Tongue (tissue), 2 donors: ENCODE measurements around the gene PDCD4. TPM values are rescaled to one million over a fixed set of nuclear protein-coding genes. Genes with fewer than 3 reads are reported as not detected.
A peak's percentile ranks its signal among the peaks of the same experiment; 100 is the strongest.
"Not testable (repeated sequence)": the region's sequence is repeated elsewhere in the genome, so short reads cannot be mapped to it uniquely, and the experiment has no call there.

Experiments used
- DNase-seq: peaks from one replicate; pipeline ENCODE4 v3.0.0-alpha.2; 2015
- total RNA-seq: library from RNA; depleted of rRNA; stranded (reverse); fragments of >200 nt; gene quantifications from one replicate; pipeline ENCODE4 v1.2.3, GENCODE V29; 2014

The PDCD4 gene
- total RNA-seq, 1 donor from 2014 or later: 150 TPM

DNA sequence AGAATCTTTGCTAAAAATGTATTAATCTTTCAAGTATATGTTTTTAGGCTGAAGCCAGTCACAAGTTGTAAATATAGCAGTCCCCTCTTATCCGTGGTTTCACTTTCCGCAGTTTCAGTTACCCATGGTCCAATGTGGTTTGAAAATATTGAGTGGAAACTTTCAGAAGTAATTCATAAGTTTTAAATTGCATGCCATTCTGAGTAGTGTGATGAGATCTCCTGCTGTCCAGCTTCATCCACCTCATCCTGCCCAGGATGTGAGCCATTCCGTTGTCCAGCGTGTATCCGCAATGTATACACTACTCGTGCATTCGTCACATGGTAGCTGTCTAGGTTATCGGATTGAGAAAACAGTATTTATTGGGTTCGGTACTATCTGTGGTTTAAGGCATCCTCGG lies 12.2 kb downstream of the PDCD4 start:
- no peak for DNase-seq

DNA sequence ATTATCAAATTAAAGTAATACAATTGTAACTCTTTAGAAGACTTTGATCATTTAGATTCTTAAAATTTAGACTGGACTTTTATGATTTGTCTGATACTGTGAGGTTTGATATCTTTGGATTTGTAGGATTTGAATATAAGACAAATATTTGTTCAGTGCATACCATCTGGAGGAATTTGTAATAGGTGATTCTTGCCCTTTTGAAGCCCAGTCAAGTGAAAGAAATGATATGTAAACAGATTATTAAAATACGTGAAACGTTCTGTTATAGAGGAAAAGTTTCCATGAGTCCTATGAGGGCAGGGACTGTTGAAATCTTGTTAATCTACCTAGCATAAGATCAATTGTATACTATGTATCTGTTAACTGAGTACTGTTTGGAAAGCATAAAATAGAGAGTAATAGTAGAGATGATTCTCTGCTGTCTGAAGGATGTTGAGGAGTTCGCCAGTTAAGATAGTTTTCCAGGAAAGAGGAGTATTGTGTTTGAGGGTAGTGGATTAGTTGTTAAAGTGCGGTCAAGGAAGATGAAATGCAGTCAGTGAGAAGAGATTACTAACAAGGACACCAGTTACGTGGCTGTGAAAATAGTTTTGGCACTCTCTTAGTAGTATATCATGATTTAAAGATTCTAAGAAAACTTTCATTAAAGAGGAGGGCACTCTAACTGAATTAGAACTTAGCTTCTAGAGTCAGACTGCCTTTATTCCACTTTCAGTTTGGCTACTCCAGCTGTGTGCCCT lies 14.4 kb downstream of the PDCD4 start:
- no peak for DNase-seq

DNA sequence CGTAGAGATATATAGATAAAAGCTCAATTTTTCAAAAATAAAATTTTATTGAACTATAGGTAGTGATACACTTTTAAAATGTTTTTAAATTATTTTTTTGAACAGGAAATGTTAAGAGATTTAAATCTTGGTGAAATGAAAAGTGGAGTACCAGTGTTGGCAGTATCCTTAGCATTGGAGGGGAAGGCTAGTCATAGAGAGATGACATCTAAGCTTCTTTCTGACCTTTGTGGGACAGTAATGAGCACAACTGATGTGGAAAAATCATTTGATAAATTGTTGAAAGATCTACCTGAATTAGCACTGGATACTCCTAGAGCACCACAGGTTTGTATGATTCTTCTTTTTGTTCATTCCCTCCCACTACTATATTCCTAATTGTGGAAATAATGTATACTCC lies 15.8 kb downstream of the PDCD4 start:
- no peak for DNase-seq

DNA sequence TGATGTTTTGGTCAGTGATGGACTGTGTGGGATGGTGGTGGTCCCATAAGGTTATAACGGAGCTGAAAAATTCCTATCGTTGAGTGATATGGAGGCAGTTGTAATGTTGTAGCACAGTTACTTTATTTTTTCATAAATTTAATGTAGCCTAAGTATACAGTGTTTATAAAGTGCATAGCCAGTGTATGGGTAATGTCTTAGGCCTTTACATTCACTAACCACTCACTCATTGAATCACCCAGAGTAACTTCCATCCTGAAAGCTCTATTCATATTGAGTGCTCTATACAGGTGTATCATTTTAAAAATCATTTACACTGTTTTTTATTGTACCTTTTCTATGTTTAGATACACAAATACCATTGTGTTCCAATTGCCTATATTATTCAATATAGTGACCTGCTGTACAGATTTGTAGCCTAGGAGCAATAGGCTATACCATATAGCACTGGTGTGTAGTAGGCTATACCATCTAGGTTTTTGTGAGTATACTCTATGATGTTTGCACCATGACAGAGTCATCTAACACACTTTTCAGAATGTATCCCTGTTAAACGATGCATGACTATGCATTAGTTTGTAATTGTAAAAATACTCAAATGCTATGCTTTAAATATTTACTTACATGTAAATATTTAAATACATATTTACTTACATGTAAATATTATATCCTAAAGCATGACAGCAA lies 21.0 kb downstream of the PDCD4 start:
- no peak for DNase-seq

DNA sequence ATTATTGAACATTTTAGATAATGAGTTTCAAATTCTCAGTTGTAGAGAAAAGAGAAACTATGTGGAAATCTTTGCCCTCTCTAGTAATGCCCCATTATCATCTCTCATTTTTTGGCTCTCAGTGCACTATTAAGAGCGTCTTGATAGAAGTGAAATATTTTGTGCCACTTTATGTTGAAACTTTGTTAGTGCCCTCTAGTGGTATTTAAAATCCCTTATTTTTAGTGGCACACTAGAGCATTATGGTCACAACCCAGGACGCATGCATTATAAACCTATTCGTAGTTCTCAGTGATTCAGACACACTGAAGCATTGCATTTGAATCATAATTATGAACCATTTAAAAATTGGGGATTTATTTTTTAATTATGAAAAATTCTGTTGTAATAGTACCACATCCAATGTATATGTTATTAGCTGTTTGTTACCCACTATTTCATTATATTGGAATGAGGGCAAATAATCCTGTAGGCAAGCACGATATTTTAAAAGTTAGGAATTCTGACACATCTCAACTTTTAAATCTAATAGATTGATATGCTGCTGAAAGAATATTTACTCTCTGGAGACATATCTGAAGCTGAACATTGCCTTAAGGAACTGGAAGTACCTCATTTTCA lies 21.9 kb downstream of the PDCD4 start:
- peak; percentile 70 for DNase-seq

DNA sequence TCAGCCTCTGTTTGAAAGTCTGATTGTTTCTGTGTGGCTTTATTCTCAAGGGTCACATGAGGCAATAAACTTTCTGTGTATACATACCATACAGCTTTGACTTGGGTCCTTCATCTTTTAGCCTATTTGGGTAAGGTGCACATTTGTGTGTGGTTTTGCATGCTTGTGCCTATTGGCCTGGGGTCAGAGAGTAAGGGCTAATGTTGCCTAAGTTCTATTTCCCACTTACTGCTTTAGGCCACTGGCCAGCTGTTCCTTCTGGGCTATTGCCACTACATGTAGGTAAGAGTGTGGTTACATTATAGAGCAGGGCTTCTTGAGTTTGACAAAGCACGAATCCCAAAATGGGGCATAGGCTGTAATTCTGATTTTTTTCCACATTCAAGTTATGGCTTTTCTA lies 25.5 kb downstream of the PDCD4 start:
- DNase-seq: no peak

DNA sequence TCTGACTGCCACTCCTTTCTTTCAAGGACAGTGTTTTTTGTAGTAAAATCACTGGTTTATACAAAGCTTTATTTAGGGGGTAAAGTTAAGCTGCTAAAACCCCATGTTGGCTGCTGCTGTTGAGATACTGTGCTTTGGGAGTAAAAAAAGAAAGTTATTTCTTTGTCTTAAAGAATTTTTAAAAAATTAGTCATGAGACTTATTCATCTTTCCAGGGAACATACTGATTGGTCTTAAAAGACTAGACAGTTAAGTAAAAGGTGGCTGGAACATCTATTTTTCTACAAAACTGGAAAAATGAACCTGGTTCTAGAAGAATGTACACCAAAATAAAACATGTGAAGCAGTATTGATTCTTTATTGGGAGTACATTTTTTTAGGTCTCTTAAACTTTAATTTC lies 26.7 kb downstream of the PDCD4 start:
- DNase-seq: no peak

DNA sequence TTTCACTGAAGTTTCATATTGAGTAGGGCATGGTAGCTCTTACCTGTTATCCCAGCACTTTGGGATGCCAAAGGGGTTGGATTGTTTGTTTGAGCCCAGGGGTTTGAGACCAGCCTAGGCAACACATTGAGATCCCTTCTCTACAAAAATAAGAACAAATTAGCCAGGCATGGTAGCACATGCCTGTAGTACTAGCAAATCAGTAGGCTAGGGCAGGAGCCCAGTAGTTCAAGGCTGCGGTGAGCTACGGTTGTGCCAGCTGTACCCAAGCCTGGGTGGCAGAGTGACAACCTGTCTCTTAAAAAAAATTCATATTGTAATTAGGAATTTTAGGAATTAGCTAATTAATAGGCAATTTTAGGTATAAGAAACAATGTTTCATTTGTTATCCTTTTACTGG lies 29.3 kb downstream of the PDCD4 start:
- DNase-seq: no peak

DNA sequence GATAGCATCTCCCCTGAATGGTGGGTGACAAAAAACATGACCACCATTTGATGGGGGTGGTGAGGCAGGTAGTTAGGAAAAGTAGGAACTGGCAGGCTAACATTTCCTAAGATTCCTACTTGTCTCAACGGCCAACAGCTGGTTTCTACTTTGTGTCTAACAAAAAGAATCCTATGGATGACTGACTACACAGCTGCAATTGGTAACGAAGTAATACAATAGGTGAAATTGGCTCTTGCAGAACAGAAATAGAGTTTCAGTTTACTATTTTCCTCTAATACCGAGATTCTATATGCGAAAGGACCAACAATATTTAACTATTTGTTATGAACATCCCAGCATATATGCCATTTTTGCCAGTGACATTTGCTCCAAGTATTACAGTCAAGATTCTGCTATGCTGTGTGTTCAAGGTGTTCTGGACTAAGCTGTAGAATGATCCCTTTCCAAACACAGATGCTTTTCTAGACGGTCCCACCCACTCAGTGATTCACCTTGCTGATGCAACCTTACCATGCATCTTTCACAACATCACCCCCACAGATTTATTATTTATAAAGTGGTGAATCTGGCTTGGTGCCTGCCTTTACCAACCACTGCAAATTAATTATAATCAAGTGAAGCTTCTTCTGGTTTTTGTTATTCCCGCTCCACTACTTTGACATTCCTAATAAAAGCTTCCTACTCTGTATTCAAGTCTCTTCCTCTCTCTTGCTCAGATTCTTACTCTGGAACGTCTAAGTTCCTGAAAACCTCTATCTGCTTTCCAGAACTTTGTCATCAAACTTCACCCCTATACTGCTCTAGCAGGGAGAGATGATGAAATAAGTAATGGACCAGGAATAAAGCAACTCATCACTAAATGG lies 30.5 kb downstream of the PDCD4 start:
- peak; percentile 17 for DNase-seq

DNA sequence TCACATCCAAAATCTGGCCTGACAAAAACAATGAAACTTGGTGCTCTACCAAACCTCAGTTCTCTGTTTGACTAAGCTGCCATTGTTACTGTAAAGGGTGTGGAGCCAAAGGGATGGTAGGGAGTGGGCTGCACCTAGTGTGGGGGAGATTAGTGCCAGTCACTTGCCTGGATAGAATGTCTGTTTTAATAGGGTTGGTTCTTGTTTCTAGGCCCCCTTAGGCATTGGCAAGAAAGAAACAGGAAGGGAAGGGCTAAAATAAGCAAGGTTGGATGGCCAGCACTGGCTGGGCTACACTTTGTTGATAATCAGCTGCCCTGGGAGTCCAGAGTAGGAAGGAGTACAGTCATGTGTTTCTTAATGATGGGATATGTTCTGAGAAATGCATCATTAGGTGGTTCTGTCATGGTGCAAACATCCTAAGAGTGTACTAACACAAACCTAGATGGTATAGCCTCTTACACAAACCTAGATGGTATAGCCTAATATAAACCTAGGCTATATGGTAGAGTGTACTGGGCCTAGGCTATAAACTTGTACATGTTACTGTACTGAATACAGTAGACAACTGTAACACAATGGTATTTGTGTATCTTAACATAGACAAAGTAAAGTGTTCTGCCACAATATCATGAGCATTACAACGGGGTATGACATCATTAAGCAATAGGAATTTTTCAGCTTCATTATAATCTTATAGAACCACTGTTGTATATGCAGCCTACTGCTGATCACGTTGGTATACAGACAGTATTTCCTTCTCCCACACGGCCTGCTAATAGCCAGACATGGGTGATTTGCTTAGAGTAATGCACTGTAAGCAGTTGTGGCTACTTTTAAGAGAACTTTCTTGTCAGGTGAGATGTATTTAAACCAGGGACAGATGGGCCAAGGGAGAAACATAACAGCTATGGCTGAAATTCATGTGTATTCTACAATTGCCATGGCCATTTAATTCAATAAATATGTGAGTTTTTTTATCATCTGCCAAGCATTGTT lies 31.9 kb downstream of the PDCD4 start:
- no peak for DNase-seq

DNA sequence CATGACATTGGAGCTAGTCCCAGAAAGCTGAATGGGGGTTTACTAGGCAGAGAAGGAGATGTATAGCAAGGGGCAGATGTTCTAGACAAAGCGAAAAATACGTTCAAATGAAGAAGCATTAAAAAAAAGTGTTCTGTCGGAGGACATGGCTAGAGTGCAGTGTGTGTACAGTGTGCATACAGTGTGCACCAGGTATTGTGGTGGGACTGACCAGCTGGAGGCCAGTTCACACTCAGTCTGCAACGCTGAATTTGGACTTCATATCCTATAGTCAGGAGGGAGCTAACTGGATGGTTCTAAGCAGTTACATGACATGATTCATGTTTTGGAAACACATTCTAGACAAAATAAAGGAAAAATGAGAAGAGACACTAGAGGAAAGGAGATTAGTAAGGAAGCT lies 38.4 kb downstream of the PDCD4 start:
- DNase-seq: no peak

DNA sequence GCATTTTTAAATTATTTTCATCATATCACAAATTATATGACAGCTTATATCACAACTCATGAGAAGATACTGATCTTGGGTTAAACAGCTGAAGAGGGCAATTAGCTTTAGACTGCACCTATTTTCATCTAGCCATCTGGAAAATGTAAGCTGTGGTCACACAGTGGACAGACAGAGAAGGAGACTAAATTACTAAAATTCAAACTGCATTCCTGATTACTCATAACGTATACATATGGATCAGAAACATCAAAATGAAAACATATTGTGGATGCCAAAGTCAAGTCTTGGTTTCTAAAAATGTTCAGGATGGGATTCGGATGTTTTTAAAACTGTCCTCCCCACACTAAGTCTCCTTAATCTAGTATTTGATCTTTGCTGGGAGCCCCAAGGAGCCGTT lies 40.6 kb downstream of the PDCD4 start:
- DNase-seq: no peak

DNA sequence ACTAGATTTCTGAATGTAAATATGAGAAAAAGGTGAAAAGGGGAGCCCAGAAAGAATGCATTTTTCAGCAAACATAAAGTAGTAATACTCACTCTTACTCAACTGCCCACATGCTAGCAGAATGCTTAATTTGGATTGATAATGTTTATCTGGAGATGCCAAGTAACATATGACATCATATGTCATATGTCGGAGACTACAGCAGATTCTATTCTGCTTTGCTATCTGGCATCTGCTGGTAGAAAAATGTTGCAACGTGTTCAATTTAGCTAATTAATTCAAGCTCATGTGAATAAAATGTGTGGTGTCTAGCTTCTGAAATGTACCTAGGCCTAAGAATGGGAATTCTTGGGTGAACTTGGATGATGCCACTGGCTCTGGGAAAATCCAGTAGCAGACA lies 42.7 kb downstream of the PDCD4 start:
- no peak for DNase-seq

DNA sequence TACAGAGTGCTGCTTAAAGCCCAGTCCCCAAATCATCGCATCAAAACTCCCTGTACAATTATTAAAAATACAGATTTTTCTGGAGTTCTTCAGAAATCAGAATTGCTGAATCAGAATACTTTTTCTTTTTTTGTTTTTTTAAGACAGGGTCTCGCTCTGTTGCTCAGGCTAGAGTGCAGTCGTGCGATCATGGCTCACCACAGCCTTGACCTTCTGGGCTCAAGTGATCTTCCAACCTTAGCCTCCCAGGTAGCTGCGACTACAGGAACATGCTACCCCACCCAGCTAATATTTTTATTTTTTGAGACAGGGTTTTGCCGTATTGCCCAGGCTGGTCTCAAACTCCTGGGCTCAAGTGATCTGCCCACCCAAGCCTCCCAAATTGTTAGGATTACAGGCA lies 43.3 kb downstream of the PDCD4 start:
- no peak for DNase-seq

DNA sequence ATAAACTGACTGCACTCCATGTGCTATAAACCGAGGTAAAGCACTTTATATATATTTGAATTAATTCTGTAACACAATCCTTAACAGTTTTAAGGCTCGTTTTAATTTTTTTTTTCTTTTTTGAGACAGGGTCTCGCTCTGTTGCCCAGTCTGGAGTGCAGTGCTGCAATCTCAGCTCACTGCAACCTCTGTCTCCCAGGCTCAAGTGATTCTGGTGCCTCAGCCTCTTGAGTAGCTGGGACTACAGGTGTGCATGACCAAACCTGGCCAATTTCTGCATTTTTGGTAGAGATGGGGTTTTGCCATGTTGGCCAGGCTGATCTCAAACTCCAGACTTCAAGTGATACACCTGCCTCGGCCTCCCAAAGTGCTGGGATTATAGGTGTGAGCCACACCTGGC lies 43.9 kb downstream of the PDCD4 start:
- DNase-seq: not testable (repeated sequence)

DNA sequence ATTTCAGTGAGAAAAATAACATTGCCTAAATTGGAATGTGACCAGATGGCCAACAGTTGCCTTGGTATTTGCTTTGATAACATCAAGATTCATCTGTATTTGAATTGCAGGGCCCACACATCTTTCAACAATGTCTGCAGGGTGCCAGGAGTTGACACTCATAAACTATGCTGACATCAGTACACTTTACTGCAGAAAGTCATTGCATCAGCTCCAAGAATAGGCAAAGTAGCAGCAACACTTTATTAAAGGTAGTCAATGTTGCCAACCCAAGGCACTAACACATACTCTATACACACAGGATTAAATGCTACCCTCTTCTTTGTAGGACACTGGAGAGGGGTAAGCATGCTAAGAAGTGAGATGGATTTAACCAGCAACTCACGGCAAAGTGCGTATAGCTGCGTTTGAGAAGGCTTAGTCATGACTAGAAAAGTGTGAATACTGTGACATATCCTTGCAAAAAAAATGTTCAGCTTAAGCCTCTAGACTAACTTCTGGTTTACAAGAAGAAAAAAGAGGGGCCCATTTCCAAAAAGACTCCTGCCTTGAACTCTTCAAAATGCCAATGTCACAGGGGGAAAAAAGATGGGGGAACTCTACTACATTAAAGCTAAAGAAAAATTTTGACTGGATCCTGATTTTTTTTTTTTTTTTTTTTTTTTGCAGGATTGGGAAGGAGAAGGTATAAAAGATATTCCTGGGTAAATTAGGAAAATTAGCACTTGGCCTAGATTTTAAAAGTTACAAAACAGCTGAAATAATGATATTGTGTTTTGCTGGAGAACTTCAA lies 45.0 kb downstream of the PDCD4 start:
- no peak for DNase-seq

DNA sequence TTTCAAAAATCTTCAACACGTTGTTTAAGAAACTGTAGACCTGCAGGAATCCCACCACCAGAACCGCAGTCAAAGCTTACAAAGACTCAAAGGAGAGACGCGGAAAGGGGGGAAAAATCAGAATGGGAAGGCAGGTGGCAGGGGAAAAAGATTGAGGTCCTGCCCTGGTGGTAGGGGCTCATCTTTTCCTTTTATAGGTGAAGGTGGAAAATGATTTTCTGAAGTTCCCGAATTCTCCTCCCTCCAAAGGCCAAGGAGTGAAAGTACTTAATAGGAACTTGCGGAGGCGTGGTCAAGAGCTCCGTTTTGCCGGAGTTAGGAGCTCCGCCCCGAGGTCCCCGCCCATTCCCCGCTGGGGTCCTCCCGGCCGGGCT lies 46.5 kb downstream of the PDCD4 start:
- DNase-seq: peak; percentile 97

DNA sequence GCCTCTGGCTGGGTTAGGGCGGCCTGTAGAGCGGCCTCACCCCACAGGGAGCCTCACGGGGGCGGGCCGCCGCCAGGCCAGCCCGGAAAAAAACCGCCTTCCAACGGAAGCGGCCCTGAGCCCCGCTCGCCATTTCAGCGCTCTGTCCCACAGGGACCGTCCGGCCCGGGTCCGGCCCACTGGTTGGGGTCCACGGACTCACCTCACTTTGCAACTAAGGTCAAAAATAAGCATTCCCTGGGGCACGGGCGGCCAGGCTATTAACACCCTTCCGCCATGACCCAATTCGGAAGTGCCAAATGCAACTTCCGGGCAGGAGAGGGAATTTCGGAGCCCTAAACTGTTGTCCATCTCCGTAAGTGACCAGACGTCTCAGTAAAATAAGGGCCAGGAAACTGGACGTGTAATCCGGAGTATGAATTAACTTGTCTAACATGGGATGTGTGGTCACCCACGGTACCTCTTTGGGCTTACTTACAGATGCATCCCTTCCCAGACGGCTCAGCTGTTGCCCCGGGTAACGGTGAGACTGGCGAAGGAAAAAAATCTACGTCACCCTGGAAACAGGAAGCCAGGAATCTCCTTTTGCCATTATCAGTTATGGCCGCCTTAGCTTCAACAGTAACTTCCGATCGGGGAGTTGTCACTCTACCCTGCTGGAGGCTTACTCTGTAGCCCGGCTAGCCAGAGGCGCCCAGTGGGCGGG lies 47.1 kb downstream of the PDCD4 start, which contains the start of gene BBIP1:
Gene BBIP1 (minus strand): TSS at position 538 of the 706 bp plus-strand sequence. CDS start 1,023 bp downstream, outside the sequence.
- DNase-seq: peak; percentile 100

DNA sequence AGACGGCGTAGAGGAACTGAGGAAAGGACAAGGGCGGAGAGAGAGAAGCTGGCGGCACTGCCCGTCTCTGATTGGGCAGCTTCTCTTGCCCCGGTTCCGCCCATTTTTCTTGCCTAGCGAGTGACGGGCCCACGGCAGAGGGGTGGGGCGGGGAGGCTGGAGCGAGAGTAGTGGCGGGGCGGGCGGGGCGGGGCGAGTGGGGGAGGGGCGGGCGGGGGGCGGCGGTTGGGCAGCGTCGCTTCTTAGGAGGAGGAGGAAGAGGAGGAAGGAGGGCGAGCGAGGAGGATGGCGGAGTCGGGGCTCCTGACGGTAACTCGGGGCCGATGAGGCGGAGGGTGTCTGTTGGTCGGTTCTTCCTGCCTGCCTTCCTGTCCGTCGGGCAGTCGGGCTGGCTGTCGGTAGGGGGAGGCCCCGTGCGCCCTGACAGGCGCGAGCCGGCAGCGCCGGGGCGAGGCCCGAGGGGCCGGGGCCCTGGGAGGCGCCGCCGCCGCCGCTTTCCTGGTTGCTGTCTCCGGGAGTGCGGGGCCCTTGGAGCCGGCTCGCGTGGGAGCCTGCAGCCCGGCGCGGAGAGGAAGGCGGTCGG lies 47.7 kb downstream of the PDCD4 start, which contains the start of gene SHOC2:
Gene SHOC2 (plus strand): TSS at position 256 of the 583 bp plus-strand sequence. CDS start 44,755 bp downstream, outside the sequence.
- DNase-seq: no peak
